NCI-H146 treated with DMSO at 0.1 percent for 48 hours (cell line): Measurements from ENCODE around the gene SCNN1B.

Experiments used
- DNase-seq: peaks from one replicate; lab custom pipeline; 2025; ENCODE audit not compliant: unreplicated experiment; lab: John Stamatoyannopoulos, UW

Gene SCNN1B

DNA sequence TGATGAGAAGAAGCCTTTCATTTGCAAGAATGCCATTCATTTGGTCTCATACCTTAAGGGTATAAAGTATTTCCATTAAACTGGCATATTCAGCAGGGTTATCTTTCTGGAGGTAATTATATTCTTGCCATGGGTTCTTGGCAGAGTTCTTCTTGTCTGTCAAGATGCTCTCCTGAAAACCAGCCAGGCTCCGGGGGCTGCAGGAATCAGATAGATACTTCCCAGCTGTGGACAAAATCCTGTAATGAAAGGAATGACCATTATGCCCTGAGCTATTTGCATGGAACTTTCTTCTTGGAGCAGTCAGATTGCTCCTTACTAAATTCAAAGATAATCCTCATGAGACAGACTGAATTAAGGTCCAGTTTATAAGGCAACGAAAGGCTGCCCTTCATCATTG lies 103.9 kb downstream of the SCNN1B start:
- DNase-seq = no peak

DNA sequence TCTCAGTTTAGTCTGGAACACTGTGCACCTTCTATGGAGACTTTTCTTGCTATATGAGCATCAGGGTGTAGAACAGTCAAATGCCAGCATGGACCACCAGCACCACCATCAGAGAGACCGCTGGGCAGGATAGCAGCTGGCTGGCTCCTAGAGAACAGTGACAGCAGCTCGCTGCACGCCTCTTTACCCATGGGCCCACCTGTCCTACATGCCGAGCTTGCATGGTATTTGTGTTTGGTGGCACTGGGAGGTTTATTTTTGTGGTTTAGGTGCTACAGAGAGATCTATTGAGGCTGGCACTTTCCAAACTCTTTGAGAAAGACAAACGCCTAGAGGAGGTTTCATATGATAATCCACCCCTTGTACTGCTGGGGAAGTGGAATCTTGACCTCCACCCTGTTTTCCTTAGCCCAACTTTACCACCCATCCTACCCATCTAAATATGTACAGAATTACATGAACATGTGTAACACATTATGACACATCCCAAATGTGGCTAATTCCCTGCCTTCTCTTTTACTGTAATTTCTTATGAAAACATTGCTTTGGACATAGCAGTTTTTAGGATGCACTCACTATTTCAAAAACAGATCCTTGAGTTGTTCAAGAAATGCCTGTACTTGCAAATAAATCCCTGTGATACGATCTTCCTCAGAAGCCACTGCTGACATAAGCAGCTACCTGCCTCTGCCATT lies 104.6 kb downstream of the SCNN1B start:
- no peak for DNase-seq

DNA sequence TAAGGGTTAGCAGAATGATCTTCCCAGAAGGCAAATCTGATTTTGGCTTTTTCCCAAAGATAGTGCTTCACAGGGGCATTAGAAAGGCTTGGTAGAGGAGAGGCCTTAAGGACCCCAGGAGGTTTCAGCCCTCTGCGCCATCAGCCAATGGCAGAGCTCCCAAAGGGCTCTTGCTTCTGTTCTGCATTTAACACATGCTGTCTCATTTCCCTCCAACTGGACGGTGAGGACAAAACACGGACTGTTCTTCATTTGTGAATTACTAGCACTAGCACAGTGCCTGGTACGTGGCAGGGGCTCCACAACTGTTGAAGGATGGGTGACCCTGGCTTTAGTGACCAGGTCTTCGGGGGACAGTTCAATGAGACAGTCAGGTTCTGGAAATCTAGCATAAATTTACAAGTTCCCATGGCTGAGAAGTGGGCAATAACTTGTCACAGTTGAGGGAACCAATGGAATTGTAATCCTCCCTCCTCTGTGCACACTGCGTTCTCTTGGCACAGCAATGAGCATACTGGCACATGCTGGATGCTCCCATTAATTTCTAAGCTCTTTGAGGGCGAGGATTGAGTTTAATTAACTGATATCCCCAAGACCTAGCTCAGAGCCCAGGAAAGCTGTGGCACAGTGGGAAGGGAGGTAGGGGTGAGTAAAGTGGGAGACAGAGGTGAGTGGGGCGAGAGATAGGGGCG lies 105.5 kb downstream of the SCNN1B start:
- DNase-seq = no peak

DNA sequence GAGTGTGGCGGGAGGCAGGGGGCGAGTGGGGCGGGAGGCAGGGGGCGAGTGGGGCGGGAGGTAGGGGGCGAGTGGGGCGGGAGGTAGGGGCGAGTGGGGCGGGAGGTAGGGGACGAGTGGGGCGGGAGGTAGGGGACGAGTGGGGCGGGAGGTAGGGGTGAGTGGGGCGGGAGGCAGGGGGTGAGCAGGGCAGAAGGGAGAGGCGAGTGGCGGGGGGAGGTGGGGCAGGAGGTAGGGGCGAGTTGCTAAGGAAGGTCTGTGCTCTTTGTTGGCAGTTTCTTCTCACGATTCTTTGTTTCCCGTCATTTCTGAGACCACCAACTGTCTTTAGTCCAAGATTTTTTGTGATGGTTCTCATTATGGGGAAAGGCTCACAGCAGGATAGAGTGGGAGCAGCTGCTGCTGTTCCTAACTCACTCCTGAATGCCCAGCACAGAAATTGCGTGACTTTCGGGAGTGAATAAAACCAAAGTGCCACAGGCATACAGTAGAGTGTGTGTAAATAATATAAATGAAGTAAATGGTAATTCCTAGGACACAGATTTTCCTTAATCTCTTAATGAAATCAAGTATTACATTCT lies 106.2 kb downstream of the SCNN1B start:
- DNase-seq = peak; percentile 10

DNA sequence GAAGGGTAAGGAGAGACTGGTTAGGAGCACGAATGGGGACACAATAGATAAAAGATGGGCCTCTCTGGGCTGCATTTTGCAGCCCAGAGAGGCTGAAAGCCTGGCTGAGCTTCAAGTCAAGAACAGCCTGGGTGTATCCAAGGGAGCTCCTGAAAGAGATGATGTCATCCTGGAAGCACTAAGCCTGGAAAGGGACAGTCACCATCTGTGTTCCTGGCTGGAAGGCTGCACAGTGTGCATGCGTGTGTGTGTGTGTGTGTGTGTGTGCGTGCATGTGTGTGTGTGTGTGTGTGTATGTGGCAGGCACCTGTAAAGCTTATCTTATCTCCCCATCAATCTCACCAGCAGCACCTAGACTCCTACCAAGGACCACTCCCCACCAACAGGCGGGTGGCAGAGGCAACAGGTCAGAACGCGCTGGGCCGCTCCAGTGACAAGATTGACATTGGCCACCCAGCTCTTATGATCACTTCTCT lies 106.8 kb downstream of the SCNN1B start:
- peak; percentile 17 for DNase-seq

DNA sequence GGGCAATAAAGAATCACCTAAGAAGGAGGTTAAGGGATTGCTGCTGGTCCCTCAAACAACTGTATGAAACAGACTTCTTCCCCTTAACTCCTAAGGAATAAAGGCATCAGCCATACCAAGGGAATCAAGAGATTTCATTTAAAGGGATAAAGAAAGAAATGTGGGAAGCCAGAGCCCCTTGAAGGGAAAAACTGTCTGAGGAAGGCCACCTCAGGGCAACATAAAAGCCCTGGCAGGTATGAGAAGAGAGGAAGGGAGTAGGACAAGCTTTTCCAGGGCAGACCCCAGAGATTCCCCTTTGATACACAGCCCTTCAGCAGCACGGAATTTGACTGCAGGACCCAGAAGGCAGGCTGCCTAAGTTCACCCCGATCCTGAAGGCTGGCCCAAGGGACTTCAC lies 107.4 kb downstream of the SCNN1B start:
- DNase-seq = no peak

DNA sequence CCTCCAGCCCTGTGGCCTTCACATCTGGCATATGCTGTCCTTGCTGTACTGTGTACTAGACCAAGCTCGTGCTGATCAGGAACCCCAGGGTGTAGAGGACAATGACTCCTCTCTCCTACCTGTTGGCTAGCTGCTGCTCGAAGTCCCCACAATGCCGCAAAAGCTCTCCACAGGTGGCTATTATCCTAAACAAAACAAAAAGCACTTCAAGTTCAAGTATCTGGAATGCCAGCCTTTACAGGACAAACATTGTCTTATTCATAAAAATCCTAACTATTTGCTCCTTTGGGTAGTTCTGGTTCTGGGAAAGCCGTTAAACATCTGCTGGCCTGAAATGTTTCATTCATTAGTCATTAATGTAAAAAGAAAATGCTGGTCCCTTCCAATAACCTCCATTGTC lies 108.1 kb downstream of the SCNN1B start:
- DNase-seq = peak; percentile 31

DNA sequence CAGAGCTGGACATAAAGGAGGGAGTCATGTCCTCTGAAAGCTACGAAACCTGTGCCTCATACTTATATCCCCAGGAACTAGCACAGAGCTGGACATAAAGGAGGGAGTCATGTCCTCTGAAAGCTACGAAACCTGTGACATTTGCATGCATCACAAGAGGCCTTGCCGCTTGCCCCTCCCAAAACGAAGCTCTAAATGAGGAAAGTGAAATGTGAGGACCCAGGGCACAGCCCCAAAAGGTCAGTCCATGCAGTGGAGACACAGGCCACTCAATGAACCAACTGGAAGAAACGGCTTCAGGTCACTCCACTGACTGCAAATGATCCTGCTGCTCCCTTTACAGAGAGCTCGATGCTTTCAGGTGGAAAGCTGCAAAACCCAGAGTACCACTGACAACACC lies 112.6 kb downstream of the SCNN1B start:
- DNase-seq = no peak

DNA sequence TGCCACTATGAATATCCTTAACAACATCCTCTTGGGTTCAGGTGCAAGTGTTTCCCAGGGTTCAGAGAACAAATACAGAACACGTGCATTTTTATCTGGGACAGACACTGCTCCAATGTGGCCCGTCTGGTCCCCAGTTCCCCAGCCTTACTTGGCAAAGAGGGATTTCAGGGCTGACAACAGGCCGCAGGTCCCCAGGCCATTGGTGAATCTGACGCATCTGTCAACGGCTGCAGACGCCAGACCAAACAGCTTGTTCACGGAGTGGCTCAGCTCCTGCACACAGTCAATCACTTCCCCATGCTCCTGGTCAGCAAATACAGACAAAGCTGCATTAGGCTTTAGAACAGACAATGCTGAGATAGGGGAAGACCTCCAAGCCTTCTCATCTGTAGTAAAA lies 114.7 kb downstream of the SCNN1B start:
- DNase-seq = no peak

DNA sequence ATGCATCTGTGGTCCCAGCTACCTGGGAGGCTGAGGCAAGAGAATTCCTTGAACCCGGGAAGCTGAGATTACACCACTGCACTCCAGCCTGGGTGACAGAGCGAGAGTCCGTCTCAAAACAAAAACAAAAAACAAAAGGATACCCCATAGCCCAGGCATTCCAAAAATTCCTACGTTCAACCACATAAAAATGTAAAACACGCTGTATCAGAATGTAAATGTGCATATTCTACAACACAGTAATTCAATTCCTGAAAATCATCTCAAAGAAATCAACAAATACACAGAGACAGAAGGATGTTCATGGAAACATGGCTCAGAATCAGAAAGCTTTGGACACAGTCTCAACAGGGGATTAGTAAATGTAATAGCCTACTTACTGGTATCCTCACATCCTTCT lies 117.9 kb downstream of the SCNN1B start:
- no peak for DNase-seq

DNA sequence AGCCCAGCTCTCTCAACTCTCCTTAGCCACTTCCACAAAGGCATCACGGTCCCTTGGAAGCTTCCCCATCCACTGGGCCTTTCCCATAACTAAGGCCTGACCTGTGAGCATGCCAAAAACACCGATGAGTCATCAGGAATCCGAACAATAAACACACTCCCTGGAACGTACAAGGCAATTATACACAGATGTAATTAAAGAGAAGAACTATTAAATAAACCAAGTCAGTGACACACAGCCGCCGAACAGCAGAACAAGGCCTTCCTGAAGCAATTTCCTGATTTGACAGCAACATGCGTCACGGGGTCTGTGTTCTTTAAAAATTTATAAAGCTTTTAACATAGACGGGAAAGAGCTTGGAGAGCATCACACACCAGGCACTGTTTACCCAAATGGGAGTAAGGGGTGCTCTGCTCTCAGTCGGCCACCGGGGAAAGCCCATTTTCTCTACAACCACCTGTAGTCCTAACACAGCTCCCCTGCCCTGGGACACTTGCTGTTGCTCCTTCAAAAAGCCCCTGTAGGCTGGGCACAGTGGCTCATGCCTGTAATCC lies 121.5 kb downstream of the SCNN1B start:
- DNase-seq = peak; percentile 27

DNA sequence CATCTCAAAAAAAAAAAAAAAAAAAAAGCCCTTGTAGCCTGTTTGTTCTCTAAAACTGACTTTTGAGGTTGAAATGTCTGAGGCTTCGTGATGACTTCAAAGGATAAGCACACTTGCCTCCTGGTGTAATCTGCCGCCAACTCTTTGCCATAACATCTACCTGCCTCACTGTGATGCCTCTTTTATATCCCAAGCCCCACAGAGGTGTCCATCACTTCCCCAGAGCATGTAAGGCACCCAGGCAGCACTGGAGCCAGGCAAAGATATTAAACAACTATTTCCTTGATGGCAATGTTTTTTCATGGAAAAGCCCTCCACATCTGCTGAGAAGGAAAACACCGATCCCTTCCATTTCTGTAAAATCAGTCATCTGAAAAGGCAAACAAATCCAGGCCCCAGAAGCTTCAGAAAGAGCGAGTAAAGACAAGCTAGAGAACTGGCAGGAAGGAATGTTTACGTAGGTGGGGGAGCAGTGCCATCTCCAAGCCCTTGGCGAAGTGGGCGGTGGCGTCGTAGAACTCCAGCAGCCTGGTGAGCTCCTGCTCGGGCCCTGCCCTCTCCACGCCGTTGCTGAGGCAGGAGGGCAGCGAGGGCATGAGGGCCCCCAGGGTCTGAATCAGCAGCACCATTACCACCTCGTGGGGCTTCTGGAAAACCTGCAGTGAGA lies 122.3 kb downstream of the SCNN1B start:
- peak; percentile 8 for DNase-seq

DNA sequence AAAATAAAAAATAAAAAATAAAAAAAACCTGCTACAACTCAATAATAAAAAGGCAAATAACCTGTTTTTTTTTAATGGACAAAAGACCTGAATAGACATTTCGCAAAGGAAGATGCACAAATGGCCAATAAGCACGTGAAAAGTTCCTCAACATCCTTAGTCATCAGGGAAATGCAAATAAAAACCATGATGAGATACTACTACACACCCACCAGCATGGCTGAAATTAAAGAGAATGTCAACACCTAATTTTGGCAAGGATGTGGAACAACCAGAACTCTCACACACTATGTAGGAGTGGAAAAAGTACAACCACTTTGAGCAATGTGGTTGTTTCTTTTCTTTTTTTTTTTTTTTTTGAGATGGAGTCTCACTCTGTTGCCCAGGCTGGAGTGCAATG lies 126.2 kb downstream of the SCNN1B start:
- DNase-seq = no peak
